CD14-positive monocyte (primary cell): ENCODE results near the gene TLR9. TPM values are rescaled to one million over a fixed set of nuclear protein-coding genes. Genes with fewer than 3 reads are reported as not detected.

Source experiments
- DNase-seq, 3 donors: peaks; one replicate each; pipeline ENCODE4 v3.0.0-alpha.2; 2011 to 2022
- H2AFZ ChIP-seq: 2 replicates; pipeline ENCODE4 v1.6.0; 2012; ENCODE audit warnings: mild to moderate bottlenecking, low read depth, low read length, inconsistent platforms; ENCODE audit not compliant: insufficient read depth, poor library complexity, severe bottlenecking
- H3K27ac ChIP-seq, 2 donors: 1 replicate in 1 of 2; 2 replicates in 1 of 2; pipeline ENCODE4 v1.5.1; 2012 to 2013; ENCODE audit warnings: low read length in 2 of 2, control low read depth in 1 of 2, inconsistent platforms in 1 of 2, low read depth in 1 of 2, mild to moderate bottlenecking in 1 of 2
- H3K27me3 ChIP-seq, 2 donors: one replicate each; pipeline versions ENCODE4 v1.6.0 to v1.6.1; 2011 to 2013; ENCODE audit warnings: low read length in 2 of 2; ENCODE audit not compliant: control insufficient read depth in 2 of 2, insufficient read depth in 2 of 2
- H3K36me3 ChIP-seq, 2 donors: replicated peaks in 1 of 2; 1 replicate in 1 of 2; 2 replicates in 1 of 2; pipeline versions ENCODE4 v1.5.1 to v1.6.1; 2012 to 2013; ENCODE audit warnings: low read length in 2 of 2, control low read depth in 1 of 2, inconsistent platforms in 1 of 2, mild to moderate bottlenecking in 1 of 2; ENCODE audit not compliant: insufficient read depth in 2 of 2, control insufficient read depth in 1 of 2
- H3K4me1 ChIP-seq, 2 donors: 1 replicate in 1 of 2; 2 replicates in 1 of 2; pipeline versions ENCODE4 v1.5.1 to v1.6.1; 2012 to 2013; ENCODE audit warnings: low read length in 2 of 2, control low read depth in 1 of 2, inconsistent platforms in 1 of 2, mild to moderate bottlenecking in 1 of 2, moderate library complexity in 1 of 2; ENCODE audit not compliant: insufficient read depth in 2 of 2, control insufficient read depth in 1 of 2
- H3K4me2 ChIP-seq: replicated peaks from 2 replicates; pipeline ENCODE3; 2012; ENCODE audit warnings: low read length, moderate library complexity, mild to moderate bottlenecking; ENCODE audit not compliant: poor library complexity, severe bottlenecking; ENCODE audit errors: extremely low read depth
- H3K4me3 ChIP-seq, 3 experiments: fragments of 200-600 bp in 1 of 3; sonication (generic) in 1 of 3; replicated peaks in 1 of 3; 1 replicate in 2 of 3; 2 replicates in 1 of 3; pipeline ENCODE4 v1.5.1; 2011 to 2013; ENCODE audit warnings: low read length in 3 of 3, mild to moderate bottlenecking in 3 of 3, control low read depth in 2 of 3, low read depth in 2 of 3, inconsistent platforms in 1 of 3, moderate library complexity in 1 of 3
- H3K79me2 ChIP-seq: 2 replicates; pipeline ENCODE4 v1.6.0; 2012; ENCODE audit warnings: mild to moderate bottlenecking, control low read depth, inconsistent platforms, low read length, moderate library complexity; ENCODE audit not compliant: insufficient read depth
- H3K9ac ChIP-seq: 2 replicates; pipeline ENCODE4 v1.6.0; 2017; ENCODE audit warnings: low read length, mild to moderate bottlenecking; ENCODE audit not compliant: insufficient read depth, poor library complexity, severe bottlenecking
- H3K9me3 ChIP-seq, 2 donors: replicated peaks in 1 of 2; 1 replicate in 1 of 2; 2 replicates in 1 of 2; pipeline versions ENCODE4 v1.5.1 to v1.6.1; 2012 to 2013; ENCODE audit warnings: low read length in 2 of 2, control low read depth in 1 of 2; ENCODE audit not compliant: control insufficient read depth in 1 of 2, insufficient read depth in 1 of 2
- H4K20me1 ChIP-seq: 2 replicates; pipeline ENCODE4 v1.6.0; 2012; ENCODE audit warnings: mild to moderate bottlenecking, low read length, control low read depth, moderate library complexity; ENCODE audit not compliant: insufficient read depth
- H3K27ac Mint-ChIP-seq, 7 donors: one replicate each; pipeline ENCODE4 v1.8.0; 2020; ENCODE audit warnings: mild to moderate bottlenecking in 7 of 7, mixed read lengths in 7 of 7, moderate library complexity in 6 of 7, inconsistent platforms in 2 of 7
- H3K27me3 Mint-ChIP-seq, 3 donors: one replicate each; pipeline ENCODE4 v1.8.0; 2021 to 2022; ENCODE audit warnings: low read depth in 3 of 3, mild to moderate bottlenecking in 3 of 3, mixed read lengths in 3 of 3, moderate library complexity in 3 of 3, inconsistent platforms in 1 of 3
- H3K36me3 Mint-ChIP-seq, 2 donors: one replicate each; pipeline ENCODE4 v1.8.0; 2020; ENCODE audit warnings: mixed read lengths in 2 of 2, inconsistent platforms in 1 of 2, mild to moderate bottlenecking in 1 of 2
- H3K4me1 Mint-ChIP-seq: one replicate; pipeline ENCODE4 v1.8.0; 2020; ENCODE audit warnings: mild to moderate bottlenecking, mixed read lengths
- H3K4me3 Mint-ChIP-seq, 2 donors: one replicate each; pipeline ENCODE4 v1.8.0; 2020; ENCODE audit warnings: mild to moderate bottlenecking in 2 of 2, mixed read lengths in 2 of 2, moderate library complexity in 1 of 2
- H3K9me3 Mint-ChIP-seq, 7 donors: one replicate each; pipeline ENCODE4 v1.8.0; 2020 to 2022; ENCODE audit warnings: mixed read lengths in 7 of 7, mild to moderate bottlenecking in 6 of 7, moderate library complexity in 6 of 7, inconsistent platforms in 2 of 7
- WGBS: methylation state at CpG from one replicate; pipeline ENCODE4 v1.1.5; 2013; ENCODE audit warnings: missing lambda C conversion rate; ENCODE audit not compliant: insufficient coverage; 5-methylcytosine and 5-hydroxymethylcytosine counted together
- intact Hi-C, 2 donors: fragments of 100-400 bp; cut with micrococcal nuclease; formaldehyde crosslinking; loops; one replicate each; pipeline versions ENCODE4 v1.15.0 to v1.15.1; 2023
- polyA plus RNA-seq, 3 donors: library from polyadenylated mRNA; depleted of rRNA in 1 of 3; unstranded in 2 of 3; stranded (reverse) in 1 of 3; fragments of 300-500 nt in 2 of 3; fragments of >200 nt in 1 of 3; fragmentation: Illumina TruSeq in 2 of 3; gene quantifications; 1 replicate in 2 of 3; 2 replicates in 1 of 3; pipeline ENCODE4 v1.2.3, GENCODE V29; 2012 to 2021
- TF ChIP-seq, protein P1 (sequence below): fragments of 200-600 bp; IDR thresholded peaks from one replicate; pipeline ENCODE4 v1.8.0; 2022; ENCODE audit warnings: antibody characterized with exemption, mild to moderate bottlenecking

Gene TLR9
- polyA plus RNA-seq, 3 donors, result 0.91 TPM; not detected in 2

DNA sequence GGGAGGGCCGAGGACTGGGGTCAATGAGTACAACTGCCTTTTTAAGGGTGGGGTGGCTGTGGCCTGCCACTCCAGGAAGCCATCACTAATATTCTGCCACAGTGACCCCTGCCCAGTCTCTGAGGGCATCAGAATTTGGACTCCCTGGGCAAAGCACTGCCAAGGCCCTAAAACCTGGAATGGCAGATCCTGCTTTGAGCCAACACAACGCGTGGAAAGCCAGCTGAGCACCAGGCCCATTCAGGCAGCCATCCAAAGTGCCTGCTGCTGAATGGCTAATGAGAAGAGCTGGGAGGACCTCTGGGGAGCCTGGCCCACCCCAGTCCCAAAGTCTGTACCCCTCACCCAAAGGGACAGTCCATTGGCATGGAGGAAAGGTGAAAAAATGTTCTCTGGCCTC is 8.5 kb upstream of the TLR9 start:
- Histone ChIP-seq H3K27me3 (no peaks in the 10 kb centered on the region), H3K4me3 (no peak overlapping the region), H3K79me2 (peaks cover 79% of the 10 kb centered on the region), H3K36me3 (peaks cover 58 to 69% of the 10 kb centered on the region in 2 donors), H3K9me3 (no peaks in the 10 kb centered on the region), H3K9ac (no peak overlapping the region), H3K4me2 (no peak overlapping the region), H2AFZ (no peak overlapping the region), H4K20me1 (peaks cover 95% of the 10 kb centered on the region), H3K4me1 (peaks cover 35 to 67% of the 10 kb centered on the region in 2 donors), H3K27ac (peak overlapping the region in 1 of 2 donors; percentile 49)
- no peaks in the 10 kb centered on the region for H3K9me3 Mint-ChIP-seq
- no CpG with 5 or more reads among the region's 3 CpGs for WGBS
- peak overlapping the region in 6 of 7 donors; percentile 14 to 87 (median 59) for H3K27ac Mint-ChIP-seq
- H3K4me3 Mint-ChIP-seq, result no peak overlapping the region
- intact Hi-C loops, result no loop called here
- no peaks in the 10 kb centered on the region for H3K27me3 Mint-ChIP-seq
- H3K36me3 Mint-ChIP-seq, result peaks cover 54 to 72% of the 10 kb centered on the region in 2 donors
- peaks cover 47% of the 10 kb centered on the region for H3K4me1 Mint-ChIP-seq
- TF ChIP-seq, protein P1, sequence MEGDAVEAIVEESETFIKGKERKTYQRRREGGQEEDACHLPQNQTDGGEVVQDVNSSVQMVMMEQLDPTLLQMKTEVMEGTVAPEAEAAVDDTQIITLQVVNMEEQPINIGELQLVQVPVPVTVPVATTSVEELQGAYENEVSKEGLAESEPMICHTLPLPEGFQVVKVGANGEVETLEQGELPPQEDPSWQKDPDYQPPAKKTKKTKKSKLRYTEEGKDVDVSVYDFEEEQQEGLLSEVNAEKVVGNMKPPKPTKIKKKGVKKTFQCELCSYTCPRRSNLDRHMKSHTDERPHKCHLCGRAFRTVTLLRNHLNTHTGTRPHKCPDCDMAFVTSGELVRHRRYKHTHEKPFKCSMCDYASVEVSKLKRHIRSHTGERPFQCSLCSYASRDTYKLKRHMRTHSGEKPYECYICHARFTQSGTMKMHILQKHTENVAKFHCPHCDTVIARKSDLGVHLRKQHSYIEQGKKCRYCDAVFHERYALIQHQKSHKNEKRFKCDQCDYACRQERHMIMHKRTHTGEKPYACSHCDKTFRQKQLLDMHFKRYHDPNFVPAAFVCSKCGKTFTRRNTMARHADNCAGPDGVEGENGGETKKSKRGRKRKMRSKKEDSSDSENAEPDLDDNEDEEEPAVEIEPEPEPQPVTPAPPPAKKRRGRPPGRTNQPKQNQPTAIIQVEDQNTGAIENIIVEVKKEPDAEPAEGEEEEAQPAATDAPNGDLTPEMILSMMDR, result no peak
- no peak for DNase-seq

DNA sequence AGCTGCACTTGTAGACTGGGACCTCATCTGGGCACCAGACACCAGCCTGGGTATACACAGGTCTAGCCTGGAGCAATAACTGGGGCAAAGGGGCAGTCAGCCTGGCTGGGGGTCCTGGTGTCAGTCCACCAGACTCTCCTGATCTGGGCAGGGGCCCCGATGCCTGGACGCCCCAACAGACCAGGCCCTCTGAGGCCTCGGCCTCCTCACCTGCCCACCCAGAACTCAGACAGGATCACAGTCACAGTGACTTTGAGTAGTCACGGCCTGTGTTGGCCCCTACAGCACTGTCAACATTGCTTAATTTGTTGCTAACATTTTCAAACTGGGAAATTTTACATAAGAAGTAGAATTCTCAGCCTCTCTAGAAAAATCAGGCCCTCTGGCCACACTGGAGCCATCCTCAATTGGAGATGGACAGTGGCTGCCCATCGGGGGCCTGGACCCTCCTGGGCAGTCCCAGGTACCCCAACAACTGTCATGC is 7.7 kb upstream of the TLR9 start:
- no peak for DNase-seq
- Histone ChIP-seq H3K36me3 (peaks cover 67 to 77% of the 10 kb centered on the region in 2 donors), H3K9ac (no peak overlapping the region), H2AFZ (no peak overlapping the region), H4K20me1 (peaks cover 98% of the 10 kb centered on the region), H3K4me1 (peaks cover 31 to 61% of the 10 kb centered on the region in 2 donors), H3K4me2 (no peak overlapping the region), H3K9me3 (no peaks in the 10 kb centered on the region), H3K27ac (no peak overlapping the region), H3K4me3 (no peak overlapping the region), H3K79me2 (peaks cover 71% of the 10 kb centered on the region), H3K27me3 (no peaks in the 10 kb centered on the region)
- Mint-ChIP-seq H3K4me1 (peaks cover 43% of the 10 kb centered on the region), H3K27ac (peak overlapping the region in 6 of 7 donors; percentile 14 to 77 (median 42)), H3K27me3 (no peaks in the 10 kb centered on the region), H3K9me3 (no peaks in the 10 kb centered on the region), H3K4me3 (no peak overlapping the region), H3K36me3 (peaks cover 62 to 80% of the 10 kb centered on the region in 2 donors)
- 96% methylated on average over 4 of the region's 5 CpGs for whole genome bisulfite sequencing
- TF ChIP-seq, protein P1, result peak; percentile 6
- intact Hi-C loops, result no loop called here
